ENCODE results near the gene PCNA.
A peak's percentile ranks its signal among the peaks of the same experiment; 100 is the strongest.

PCNA gene

GRCh38 chr20:5119435-5120184, at the start of gene PCNA:
TSS of gene PCNA (minus strand) at chr20:5119958. CDS start at chr20:5119798, 160 bp downstream.
- peak; percentile 98 for FAIRE-seq

- FAIRE-seq, result no peak
Observed at GRCh38 chr20:5168651-5169396, 49.1 kb upstream of the PCNA start.

- no peak for FAIRE-seq
Observed at GRCh38 chr20:5164645-5165625, 45.2 kb upstream of the PCNA start.

- FAIRE-seq, result no peak
Observed at GRCh38 chr20:5161536-5162164, 41.9 kb upstream of the PCNA start.

GRCh38 chr20:5160882-5161281, 41.1 kb upstream of the PCNA start:
- FAIRE-seq, result no peak

- no peak for FAIRE-seq
Observed at GRCh38 chr20:5159928-5160327, 40.2 kb upstream of the PCNA start.

- no peak for FAIRE-seq
Observed at GRCh38 chr20:5156675-5157448, 37.1 kb upstream of the PCNA start.

GRCh38 chr20:5155404-5155803, 35.6 kb upstream of the PCNA start:
- no peak for FAIRE-seq

- no peak for FAIRE-seq
Observed at GRCh38 chr20:5154543-5154925, 34.8 kb upstream of the PCNA start.

GRCh38 chr20:5153612-5154542, 34.1 kb upstream of the PCNA start:
- no peak for FAIRE-seq

- FAIRE-seq, result no peak
Observed at GRCh38 chr20:5153152-5153467, 33.4 kb upstream of the PCNA start.

- no peak for FAIRE-seq
Observed at GRCh38 chr20:5150226-5151076, 30.7 kb upstream of the PCNA start.

GRCh38 chr20:5149892-5150225, 30.1 kb upstream of the PCNA start:
- FAIRE-seq, result no peak

- FAIRE-seq, result no peak
Observed at GRCh38 chr20:5148581-5148980, 28.8 kb upstream of the PCNA start.

GRCh38 chr20:5146871-5147592, 27.3 kb upstream of the PCNA start:
- FAIRE-seq, result no peak

- FAIRE-seq, result no peak
Observed at GRCh38 chr20:5146099-5146668, 26.4 kb upstream of the PCNA start.

GRCh38 chr20:5145365-5146098, 25.8 kb upstream of the PCNA start:
- no peak for FAIRE-seq

GRCh38 chr20:5143851-5144250, 24.1 kb upstream of the PCNA start:
- FAIRE-seq, result no peak
